GM18517 (cell line): ENCODE data around the gene COQ5.
"Not testable (repeated sequence)": the region's sequence is repeated elsewhere in the genome, so short reads cannot be mapped to it uniquely, and the experiment has no call there.

Experiments used
- ATAC-seq: cut with Tn5 transposase; IDR thresholded peaks from one replicate; pipeline ENCODE4 v1.9.1; 2021; ENCODE audit warnings: mild to moderate bottlenecking, moderate library complexity; ENCODE audit not compliant: unreplicated experiment

COQ5 gene

GRCh38 chr12:120528861-120529525, at the start of gene COQ5:
Gene COQ5, minus strand, starts transcription at chr12:120529158. Its CDS starts 17 bp downstream, at chr12:120529141.
- peak; percentile 67 for ATAC-seq

- no peak for ATAC-seq
These were observed 45.1 kb upstream of the COQ5 start for GRCh38 chr12:120574106-120574505.

- ATAC-seq: no peak
These were observed 44.6 kb upstream of the COQ5 start for GRCh38 chr12:120573560-120573959.

GRCh38 chr12:120571299-120571698, 42.3 kb upstream of the COQ5 start:
- no peak for ATAC-seq

GRCh38 chr12:120563495-120563894, 34.5 kb upstream of the COQ5 start:
- ATAC-seq: no peak

- no peak for ATAC-seq
These were observed 33.9 kb upstream of the COQ5 start for GRCh38 chr12:120562906-120563305.

GRCh38 chr12:120557589-120557988, 28.6 kb upstream of the COQ5 start:
- no peak for ATAC-seq

GRCh38 chr12:120554678-120555077, 25.7 kb upstream of the COQ5 start:
- ATAC-seq: no peak

GRCh38 chr12:120546050-120546386, 17.1 kb upstream of the COQ5 start:
- ATAC-seq: no peak

GRCh38 chr12:120544691-120545090, 15.7 kb upstream of the COQ5 start:
- no peak for ATAC-seq

DNA sequence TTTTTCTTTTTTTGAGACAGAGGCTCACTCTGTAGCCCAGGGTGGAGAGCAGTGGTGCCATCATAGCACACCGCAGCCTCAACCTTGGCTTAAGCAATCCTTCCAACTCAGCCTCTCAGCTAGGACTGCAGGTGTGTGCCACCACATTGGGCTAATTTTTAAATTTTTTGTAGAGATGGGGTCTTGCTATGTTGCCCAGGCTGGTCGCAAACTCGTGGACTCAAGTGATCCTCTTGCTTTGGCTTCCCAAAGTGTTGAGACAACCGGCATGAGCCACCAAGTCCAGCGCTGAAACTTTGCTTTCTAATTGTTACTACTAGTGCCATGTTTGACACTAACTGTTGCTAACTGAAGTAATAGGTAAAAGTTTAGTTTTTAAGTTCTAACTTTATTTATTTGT, 13.2 kb upstream of the COQ5 start:
- no peak for ATAC-seq

DNA sequence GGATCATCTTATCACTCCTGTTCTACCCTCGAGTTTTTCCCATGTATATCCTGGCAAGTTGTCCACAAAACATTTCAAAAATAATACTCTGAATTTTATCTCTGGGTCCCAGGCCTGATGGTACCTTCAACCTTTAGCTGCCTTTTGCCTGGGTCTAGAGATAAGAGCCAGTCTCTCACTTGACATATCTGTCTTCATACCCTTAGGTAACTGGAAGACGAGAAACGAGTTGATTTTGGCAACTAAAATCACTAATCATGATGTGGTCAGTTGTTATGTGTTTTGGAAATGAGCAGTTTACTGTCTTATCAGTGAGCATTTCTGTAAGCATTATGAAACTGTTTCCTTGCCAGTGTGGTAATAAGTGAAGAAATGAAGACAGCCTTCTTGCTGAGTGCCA, 11.5 kb upstream of the COQ5 start:
- no peak for ATAC-seq

DNA sequence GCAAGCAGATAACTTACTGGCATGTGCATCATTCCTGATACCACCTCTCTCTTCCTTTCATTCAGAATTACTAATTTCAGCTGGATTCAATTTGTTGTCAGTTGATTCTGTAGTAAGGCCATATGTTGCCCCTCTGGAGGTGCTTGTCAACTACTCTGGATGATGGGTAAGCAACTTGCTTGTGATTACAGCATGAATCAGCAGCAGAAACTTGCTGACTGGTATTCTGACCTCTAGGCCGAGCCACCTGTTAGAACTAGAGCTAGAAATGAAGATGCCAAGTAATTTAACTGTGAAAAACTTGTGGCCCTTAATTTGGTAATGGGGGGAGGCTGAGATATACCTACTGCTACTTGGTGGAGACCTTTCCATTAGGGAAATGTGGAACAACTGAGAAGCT, 10.3 kb upstream of the COQ5 start:
- no peak for ATAC-seq

- ATAC-seq: no peak
These were observed 9.6 kb upstream of the COQ5 start for GRCh38 chr12:120538281-120539156.

GRCh38 chr12:120537856-120538220, 8.9 kb upstream of the COQ5 start:
- no peak for ATAC-seq

DNA sequence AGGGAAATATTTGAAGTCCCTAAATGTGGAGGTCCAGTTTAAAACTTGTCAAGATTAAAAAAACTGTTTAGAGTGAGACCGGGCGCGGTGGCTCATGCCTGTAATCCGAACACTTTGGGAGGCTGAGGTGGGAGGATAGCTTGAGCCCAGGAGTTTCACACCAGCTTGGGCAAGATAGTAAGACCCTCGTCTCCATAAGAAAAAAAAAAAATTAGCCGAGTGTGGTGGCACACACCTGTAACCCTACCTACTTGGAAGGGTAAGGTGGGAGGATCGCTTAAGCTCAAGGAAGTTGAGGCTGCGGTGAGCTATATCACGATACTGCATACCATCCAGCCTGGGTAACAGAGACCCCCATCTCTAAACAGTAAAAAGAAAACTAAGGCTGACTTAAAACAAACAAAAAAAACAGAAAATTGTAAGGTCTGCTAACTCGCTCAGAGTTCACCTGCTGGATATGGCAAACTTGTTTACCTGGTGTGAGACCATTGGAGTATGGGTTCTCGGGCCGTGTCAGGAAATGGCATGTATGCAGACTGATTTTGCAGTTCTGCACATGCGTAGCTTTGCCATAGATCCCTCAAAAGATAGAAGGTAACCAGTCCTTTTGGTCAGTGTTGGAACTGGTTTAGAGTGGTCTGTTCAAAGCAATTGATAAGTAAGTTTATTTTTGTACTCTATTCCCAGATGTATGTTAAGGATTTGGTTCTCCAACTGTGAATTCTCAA, 7.3 kb upstream of the COQ5 start:
- no peak for ATAC-seq

DNA sequence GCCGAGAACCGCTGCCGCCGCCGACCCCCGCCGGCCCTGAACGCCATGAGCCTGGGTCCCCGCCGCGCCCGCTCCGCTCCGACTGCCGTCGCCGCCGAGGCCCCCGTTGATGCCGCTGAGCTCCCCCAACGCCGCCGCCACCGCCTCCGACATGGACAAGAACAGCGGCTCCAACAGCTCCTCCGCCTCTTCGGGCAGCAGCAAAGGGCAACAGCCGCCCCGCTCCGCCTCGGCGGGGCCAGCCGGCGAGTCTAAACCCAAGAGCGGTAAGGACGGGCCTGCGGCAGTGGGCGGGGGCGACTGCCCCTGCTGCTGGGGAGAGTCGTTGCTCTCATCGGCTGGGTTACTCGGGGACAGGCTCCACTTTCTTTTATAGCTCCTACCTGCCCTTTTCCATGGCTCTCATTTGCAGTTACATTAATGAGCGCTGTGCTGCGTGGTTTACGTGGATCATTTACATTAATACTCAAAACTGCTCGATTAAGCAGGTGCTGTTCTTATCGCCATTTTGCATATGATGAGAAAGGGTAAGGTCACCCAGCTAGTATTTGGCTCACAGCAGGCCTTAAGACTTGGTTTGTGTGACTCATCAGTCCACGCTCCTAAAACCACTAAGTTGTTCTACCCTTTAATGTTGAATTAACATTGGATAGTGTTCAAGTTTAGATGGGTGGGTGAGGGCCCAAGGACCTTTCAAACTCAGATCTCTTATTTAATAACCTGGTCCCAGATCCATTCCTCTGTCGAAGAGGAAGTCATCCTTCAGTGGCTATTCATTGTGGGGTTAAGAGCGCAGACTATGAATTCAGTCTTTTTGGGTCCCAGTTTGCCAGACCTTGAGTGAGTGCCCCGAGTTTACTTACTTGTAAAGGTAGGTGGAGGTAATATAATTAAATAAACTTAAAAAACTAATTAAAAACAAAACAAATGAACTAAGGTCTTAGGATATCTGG, 6.0 kb upstream of the COQ5 start:
- peak; percentile 26 for ATAC-seq

DNA sequence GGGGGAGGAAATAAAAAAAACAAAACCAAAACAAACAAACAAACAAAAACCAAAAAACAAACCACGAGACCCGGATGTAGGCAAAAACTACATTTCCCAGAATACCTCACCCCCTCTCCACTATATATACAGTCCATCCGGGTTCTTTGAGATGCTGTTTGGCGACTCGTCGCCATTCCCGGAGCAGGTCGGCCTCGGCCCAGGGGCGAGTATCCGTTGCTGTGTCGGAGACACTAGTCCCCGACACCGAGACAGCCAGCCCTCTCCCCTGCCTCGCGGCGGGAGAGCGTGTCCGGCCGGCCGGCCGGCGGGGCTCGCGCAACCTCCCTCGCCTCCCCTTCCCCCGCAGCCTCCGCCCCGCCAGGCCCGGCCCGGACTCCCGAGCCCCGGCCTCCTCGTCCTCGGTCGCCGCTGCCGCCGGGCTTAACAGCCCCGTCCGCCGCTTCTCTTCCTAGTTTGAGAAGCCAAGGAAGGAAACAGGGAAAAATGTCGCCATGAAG, 5.3 kb upstream of the COQ5 start, which contains the start of gene RNF10:
RNF10 (plus strand) TSS at position 154 of the 500 bp plus-strand sequence. CDS start 456 bp downstream, outside the sequence.
- ATAC-seq: peak; percentile 64

GRCh38 chr12:120532701-120533238, 3.8 kb upstream of the COQ5 start:
- no peak for ATAC-seq

- not testable (repeated sequence) for ATAC-seq
These were observed 1.4 kb upstream of the COQ5 start for GRCh38 chr12:120530418-120530761.
